ENCODE results near the gene FKBP2. TPM values are rescaled to one million over a fixed set of nuclear protein-coding genes. Genes with fewer than 3 reads are reported as not detected.

Gene FKBP2
- total and polyA plus RNA-seq, 2 of the 13 experiments (the other 11 are each of a cell fraction or from before 2014, with no cell fraction given), result 30.1 to 53.3 TPM

DNA sequence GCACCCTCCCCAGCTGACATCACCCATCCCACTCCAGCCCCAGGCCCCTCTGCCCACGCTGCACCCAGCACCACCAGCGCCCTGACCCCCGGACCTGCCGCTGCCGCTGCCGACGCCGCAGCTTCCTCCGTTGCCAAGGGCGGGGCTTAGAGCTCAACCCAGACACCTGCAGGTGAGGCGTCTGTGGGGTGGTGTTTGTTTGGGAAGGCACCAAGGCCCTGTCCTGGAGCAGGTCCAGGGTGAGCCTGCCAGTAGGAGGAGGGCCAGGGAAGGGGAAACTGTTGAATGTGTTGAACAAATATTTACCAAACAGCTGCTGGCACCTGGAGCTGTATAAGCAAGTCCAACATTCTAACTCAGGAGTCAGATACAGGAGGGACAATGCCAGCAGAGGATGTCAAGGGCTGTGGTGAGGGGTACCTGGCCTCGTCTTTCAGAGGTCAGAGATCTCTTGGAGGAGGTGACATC lies 3.4 kb upstream of the FKBP2 start (continued):
- TF ChIP-seq, protein P1, sequence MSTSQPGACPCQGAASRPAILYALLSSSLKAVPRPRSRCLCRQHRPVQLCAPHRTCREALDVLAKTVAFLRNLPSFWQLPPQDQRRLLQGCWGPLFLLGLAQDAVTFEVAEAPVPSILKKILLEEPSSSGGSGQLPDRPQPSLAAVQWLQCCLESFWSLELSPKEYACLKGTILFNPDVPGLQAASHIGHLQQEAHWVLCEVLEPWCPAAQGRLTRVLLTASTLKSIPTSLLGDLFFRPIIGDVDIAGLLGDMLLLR (CRISPR knock-in tag; IDR thresholded peaks at IDR 0.05), result no peak
- TF ChIP-seq, protein P2, sequence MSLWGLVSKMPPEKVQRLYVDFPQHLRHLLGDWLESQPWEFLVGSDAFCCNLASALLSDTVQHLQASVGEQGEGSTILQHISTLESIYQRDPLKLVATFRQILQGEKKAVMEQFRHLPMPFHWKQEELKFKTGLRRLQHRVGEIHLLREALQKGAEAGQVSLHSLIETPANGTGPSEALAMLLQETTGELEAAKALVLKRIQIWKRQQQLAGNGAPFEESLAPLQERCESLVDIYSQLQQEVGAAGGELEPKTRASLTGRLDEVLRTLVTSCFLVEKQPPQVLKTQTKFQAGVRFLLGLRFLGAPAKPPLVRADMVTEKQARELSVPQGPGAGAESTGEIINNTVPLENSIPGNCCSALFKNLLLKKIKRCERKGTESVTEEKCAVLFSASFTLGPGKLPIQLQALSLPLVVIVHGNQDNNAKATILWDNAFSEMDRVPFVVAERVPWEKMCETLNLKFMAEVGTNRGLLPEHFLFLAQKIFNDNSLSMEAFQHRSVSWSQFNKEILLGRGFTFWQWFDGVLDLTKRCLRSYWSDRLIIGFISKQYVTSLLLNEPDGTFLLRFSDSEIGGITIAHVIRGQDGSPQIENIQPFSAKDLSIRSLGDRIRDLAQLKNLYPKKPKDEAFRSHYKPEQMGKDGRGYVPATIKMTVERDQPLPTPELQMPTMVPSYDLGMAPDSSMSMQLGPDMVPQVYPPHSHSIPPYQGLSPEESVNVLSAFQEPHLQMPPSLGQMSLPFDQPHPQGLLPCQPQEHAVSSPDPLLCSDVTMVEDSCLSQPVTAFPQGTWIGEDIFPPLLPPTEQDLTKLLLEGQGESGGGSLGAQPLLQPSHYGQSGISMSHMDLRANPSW (CRISPR knock-in tag; IDR thresholded peaks at IDR 0.05; ENCODE audit: borderline replicate concordance), result no peak
- TF ChIP-seq YEATS4 (CRISPR knock-in tag; IDR thresholded peaks at IDR 0.05; ENCODE audit: borderline replicate concordance), result peak; percentile 35; the same call in 1 of the 2 replicates
- TF ChIP-seq PHF5A (CRISPR knock-in tag; IDR thresholded peaks at IDR 0.05; ENCODE audit: low read depth, unreplicated experiment), result no peak
- TF ChIP-seq ZNF484 (CRISPR knock-in tag; IDR thresholded peaks at IDR 0.05; ENCODE audit: borderline replicate concordance, low read depth), result no peak
- peak; percentile 88 for TF ChIP-seq SIN3A (IDR thresholded peaks at IDR 0.05; ENCODE audit: borderline replicate concordance, low read depth, low read length)
- TF ChIP-seq, protein P3, sequence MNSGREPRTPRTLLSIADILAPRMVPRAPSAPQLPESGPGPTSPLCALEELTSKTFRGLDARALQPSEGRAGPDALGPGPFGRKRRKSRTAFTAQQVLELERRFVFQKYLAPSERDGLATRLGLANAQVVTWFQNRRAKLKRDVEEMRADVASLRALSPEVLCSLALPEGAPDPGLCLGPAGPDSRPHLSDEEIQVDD (CRISPR knock-in tag; IDR thresholded peaks at IDR 0.05; ENCODE audit: borderline replicate concordance), result no peak
- no peak for TF ChIP-seq ZNF879 (CRISPR knock-in tag; IDR thresholded peaks at IDR 0.05)
- TF ChIP-seq HNF4A (CRISPR knock-in tag; IDR thresholded peaks at IDR 0.05), result peak; percentile 44
- TF ChIP-seq, protein P4, sequence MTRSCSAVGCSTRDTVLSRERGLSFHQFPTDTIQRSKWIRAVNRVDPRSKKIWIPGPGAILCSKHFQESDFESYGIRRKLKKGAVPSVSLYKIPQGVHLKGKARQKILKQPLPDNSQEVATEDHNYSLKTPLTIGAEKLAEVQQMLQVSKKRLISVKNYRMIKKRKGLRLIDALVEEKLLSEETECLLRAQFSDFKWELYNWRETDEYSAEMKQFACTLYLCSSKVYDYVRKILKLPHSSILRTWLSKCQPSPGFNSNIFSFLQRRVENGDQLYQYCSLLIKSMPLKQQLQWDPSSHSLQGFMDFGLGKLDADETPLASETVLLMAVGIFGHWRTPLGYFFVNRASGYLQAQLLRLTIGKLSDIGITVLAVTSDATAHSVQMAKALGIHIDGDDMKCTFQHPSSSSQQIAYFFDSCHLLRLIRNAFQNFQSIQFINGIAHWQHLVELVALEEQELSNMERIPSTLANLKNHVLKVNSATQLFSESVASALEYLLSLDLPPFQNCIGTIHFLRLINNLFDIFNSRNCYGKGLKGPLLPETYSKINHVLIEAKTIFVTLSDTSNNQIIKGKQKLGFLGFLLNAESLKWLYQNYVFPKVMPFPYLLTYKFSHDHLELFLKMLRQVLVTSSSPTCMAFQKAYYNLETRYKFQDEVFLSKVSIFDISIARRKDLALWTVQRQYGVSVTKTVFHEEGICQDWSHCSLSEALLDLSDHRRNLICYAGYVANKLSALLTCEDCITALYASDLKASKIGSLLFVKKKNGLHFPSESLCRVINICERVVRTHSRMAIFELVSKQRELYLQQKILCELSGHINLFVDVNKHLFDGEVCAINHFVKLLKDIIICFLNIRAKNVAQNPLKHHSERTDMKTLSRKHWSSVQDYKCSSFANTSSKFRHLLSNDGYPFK (CRISPR knock-in tag; IDR thresholded peaks at IDR 0.05; ENCODE audit: borderline replicate concordance), result no peak
- TF ChIP-seq ZNF720 (CRISPR knock-in tag; IDR thresholded peaks at IDR 0.05), result no peak
- TF ChIP-seq ZSCAN22 (CRISPR knock-in tag; IDR thresholded peaks at IDR 0.05), result peak; percentile 93
- no peak for TF ChIP-seq IRX3 (CRISPR knock-in tag; IDR thresholded peaks at IDR 0.05; ENCODE audit: borderline replicate concordance, low read depth)
- TF ChIP-seq, protein P5, sequence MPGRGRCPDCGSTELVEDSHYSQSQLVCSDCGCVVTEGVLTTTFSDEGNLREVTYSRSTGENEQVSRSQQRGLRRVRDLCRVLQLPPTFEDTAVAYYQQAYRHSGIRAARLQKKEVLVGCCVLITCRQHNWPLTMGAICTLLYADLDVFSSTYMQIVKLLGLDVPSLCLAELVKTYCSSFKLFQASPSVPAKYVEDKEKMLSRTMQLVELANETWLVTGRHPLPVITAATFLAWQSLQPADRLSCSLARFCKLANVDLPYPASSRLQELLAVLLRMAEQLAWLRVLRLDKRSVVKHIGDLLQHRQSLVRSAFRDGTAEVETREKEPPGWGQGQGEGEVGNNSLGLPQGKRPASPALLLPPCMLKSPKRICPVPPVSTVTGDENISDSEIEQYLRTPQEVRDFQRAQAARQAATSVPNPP (CRISPR knock-in tag; IDR thresholded peaks at IDR 0.05), result no peak
- TF ChIP-seq, protein P6, sequence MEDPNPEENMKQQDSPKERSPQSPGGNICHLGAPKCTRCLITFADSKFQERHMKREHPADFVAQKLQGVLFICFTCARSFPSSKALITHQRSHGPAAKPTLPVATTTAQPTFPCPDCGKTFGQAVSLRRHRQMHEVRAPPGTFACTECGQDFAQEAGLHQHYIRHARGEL (CRISPR knock-in tag; IDR thresholded peaks at IDR 0.05), result no peak
- no peak for TF ChIP-seq MATR3 (CRISPR knock-in tag; IDR thresholded peaks at IDR 0.05)
- TF ChIP-seq, protein P7, sequence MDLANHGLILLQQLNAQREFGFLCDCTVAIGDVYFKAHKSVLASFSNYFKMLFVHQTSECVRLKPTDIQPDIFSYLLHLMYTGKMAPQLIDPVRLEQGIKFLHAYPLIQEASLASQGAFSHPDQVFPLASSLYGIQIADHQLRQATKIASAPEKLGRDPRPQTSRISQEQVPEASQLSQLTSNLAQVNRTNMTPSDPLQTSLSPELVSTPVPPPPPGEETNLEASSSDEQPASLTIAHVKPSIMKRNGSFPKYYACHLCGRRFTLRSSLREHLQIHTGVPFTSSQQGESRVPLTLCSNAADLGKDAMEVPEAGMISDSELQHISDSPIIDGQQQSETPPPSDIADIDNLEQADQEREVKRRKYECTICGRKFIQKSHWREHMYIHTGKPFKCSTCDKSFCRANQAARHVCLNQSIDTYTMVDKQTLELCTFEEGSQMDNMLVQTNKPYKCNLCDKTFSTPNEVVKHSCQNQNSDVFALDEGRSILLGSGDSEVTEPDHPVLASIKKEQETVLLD (CRISPR knock-in tag; IDR thresholded peaks at IDR 0.05; ENCODE audit: low read depth), result peak; percentile 62
- no peak for TF ChIP-seq NPAS2 (CRISPR knock-in tag; IDR thresholded peaks at IDR 0.05; ENCODE audit: borderline replicate concordance)
- no peak for TF ChIP-seq CEBPG (CRISPR knock-in tag; IDR thresholded peaks at IDR 0.05)
- no peak for TF ChIP-seq ZNF777 (CRISPR knock-in tag; IDR thresholded peaks at IDR 0.05)
- no peak for TF ChIP-seq KDM4B (CRISPR knock-in tag; IDR thresholded peaks at IDR 0.05)
- TF ChIP-seq CC2D1A (CRISPR knock-in tag; IDR thresholded peaks at IDR 0.05), result no peak

Measured in HepG2 (cell line).